ENCODE data around the gene DMKN. TPM values are rescaled to one million over a fixed set of nuclear protein-coding genes. Genes with fewer than 3 reads are reported as not detected.

DMKN gene
- total and polyA plus RNA-seq, 4 donors = 79.0 to 278 (median 106) TPM

- ATAC-seq (ENCODE audit: insufficient read depth, low FRiP score) = no peak
- no peak for TF ChIP-seq CTCF (IDR thresholded peaks at IDR 0.05; ENCODE audit: control extremely low read depth, extremely low read depth)
- no peak overlapping the region for H3K4me3 ChIP-seq
- H3K9ac ChIP-seq (ENCODE audit: insufficient read depth in 1 of 2, low read length in 2 of 2) = no peak overlapping the region
- no peak overlapping the region for H3K27ac ChIP-seq (ENCODE audit: low read depth in 1 of 2, low read length in 1 of 2)
- WGBS, 2 donors = 89 to 93% methylated on average over 21 of the region's 21 CpGs
- no peak for DNase-seq
- H3K9me3 ChIP-seq (ENCODE audit: control insufficient read depth in 4 of 4, insufficient read depth in 3 of 4, low read length in 3 of 4) = no peaks in the 10 kb centered on the region
- H3K36me3 ChIP-seq (ENCODE audit: control insufficient read depth in 4 of 4, insufficient read depth in 4 of 4, low read length in 4 of 4) = peaks cover 0 to 5% (median 2%) of the 10 kb centered on the region in 4 donors
- peaks cover 0 to 7% (median 5%) of the 10 kb centered on the region in 5 donors for H3K4me1 ChIP-seq (ENCODE audit: control insufficient read depth in 5 of 5, insufficient read depth in 5 of 5, low read length in 5 of 5)
- peaks cover 0 to 4% (median 0%) of the 10 kb centered on the region in 3 donors for H3K27me3 ChIP-seq (ENCODE audit: control insufficient read depth in 3 of 3, insufficient read depth in 3 of 3, low read length in 2 of 3)
Measured at GRCh38 chr19:35551091-35551810, 37.8 kb upstream of the DMKN start.

- no peaks in the 10 kb centered on the region for H3K27me3 ChIP-seq (ENCODE audit: control insufficient read depth in 3 of 3, insufficient read depth in 3 of 3, low read length in 2 of 3)
- no peaks in the 10 kb centered on the region for H3K9me3 ChIP-seq (ENCODE audit: control insufficient read depth in 4 of 4, insufficient read depth in 3 of 4, low read length in 3 of 4)
- no peak overlapping the region for H3K9ac ChIP-seq (ENCODE audit: insufficient read depth in 1 of 2, low read length in 2 of 2)
- H3K36me3 ChIP-seq (ENCODE audit: control insufficient read depth in 4 of 4, insufficient read depth in 4 of 4, low read length in 4 of 4) = peaks cover 0 to 5% (median 2%) of the 10 kb centered on the region in 4 donors
- no peak overlapping the region for H3K27ac ChIP-seq (ENCODE audit: low read depth in 1 of 2, low read length in 1 of 2)
- 90 to 97% methylated on average over 15 of the region's 15 CpGs for WGBS, 2 donors
- H3K4me1 ChIP-seq (ENCODE audit: control insufficient read depth in 5 of 5, insufficient read depth in 5 of 5, low read length in 5 of 5) = peaks cover 0 to 10% (median 8%) of the 10 kb centered on the region in 5 donors
- TF ChIP-seq CTCF (IDR thresholded peaks at IDR 0.05; ENCODE audit: control extremely low read depth, extremely low read depth) = no peak
- no peak overlapping the region for H3K4me3 ChIP-seq
- DNase-seq (no peak), ATAC-seq (ENCODE audit: insufficient read depth, low FRiP score) (no peak)
Measured at GRCh38 chr19:35549879-35550523, 36.6 kb upstream of the DMKN start.

- no peaks in the 10 kb centered on the region for H3K27me3 ChIP-seq (ENCODE audit: control insufficient read depth in 3 of 3, insufficient read depth in 3 of 3, low read length in 2 of 3)
- peaks cover 6 to 16% (median 13%) of the 10 kb centered on the region in 5 donors for H3K4me1 ChIP-seq (ENCODE audit: control insufficient read depth in 5 of 5, insufficient read depth in 5 of 5, low read length in 5 of 5)
- WGBS, 2 donors = 21 to 22% methylated on average over 6 of the region's 6 CpGs
- no peak overlapping the region for H3K27ac ChIP-seq (ENCODE audit: low read depth in 1 of 2, low read length in 1 of 2)
- H3K9me3 ChIP-seq (ENCODE audit: control insufficient read depth in 4 of 4, insufficient read depth in 3 of 4, low read length in 3 of 4) = no peaks in the 10 kb centered on the region
- no peak for ATAC-seq (ENCODE audit: insufficient read depth, low FRiP score)
- no peak overlapping the region for H3K4me3 ChIP-seq
- peaks cover 0 to 5% (median 2%) of the 10 kb centered on the region in 4 donors for H3K36me3 ChIP-seq (ENCODE audit: control insufficient read depth in 4 of 4, insufficient read depth in 4 of 4, low read length in 4 of 4)
- DNase-seq = peak; percentile 39 to 69 (median 65)
- TF ChIP-seq CTCF (IDR thresholded peaks at IDR 0.05; ENCODE audit: control extremely low read depth, extremely low read depth) = peak; percentile 58
- no peak overlapping the region for H3K9ac ChIP-seq (ENCODE audit: insufficient read depth in 1 of 2, low read length in 2 of 2)
Measured at GRCh38 chr19:35549174-35549788, 35.8 kb upstream of the DMKN start.

Measured in lung (tissue), 12 donors.